Astrocyte (in vitro differentiated cells and primary cell): ENCODE data around the gene MYOZ3. TPM values are rescaled to one million over a fixed set of nuclear protein-coding genes. Genes with fewer than 3 reads are reported as not detected.

Source experiments
- DNase-seq: peaks from one replicate; pipeline ENCODE4 v3.0.0-alpha.2; 2010; ENCODE audit warnings: low read depth
- FAIRE-seq: peaks from 2 replicates; lab custom pipeline; 2011; peaks lifted over from hg19 to GRCh38; lab: Jason Lieb, UNC
- H2AFZ ChIP-seq: 2 replicates; pipeline ENCODE4 v1.6.0; 2012; ENCODE audit warnings: low read depth, low read length, inconsistent platforms
- H3K27ac ChIP-seq: 2 replicates; pipeline ENCODE4 v1.5.1; 2011; ENCODE audit warnings: low read depth, low read length, inconsistent platforms
- H3K27me3 ChIP-seq: 2 replicates; pipeline ENCODE4 v1.6.0; 2011; ENCODE audit warnings: low read length, inconsistent platforms; ENCODE audit not compliant: insufficient read depth
- H3K36me3 ChIP-seq: 2 replicates; pipeline ENCODE4 v1.5.1; 2011; ENCODE audit warnings: low read length, inconsistent platforms; ENCODE audit not compliant: insufficient read depth
- H3K4me1 ChIP-seq: 2 replicates; pipeline ENCODE4 v1.5.1; 2011; ENCODE audit warnings: low read length, inconsistent platforms; ENCODE audit not compliant: insufficient read depth
- H3K4me2 ChIP-seq: 2 replicates; pipeline ENCODE4 v1.6.0; 2012; ENCODE audit warnings: low read length, inconsistent platforms
- H3K4me3 ChIP-seq: 2 replicates; pipeline ENCODE4 v1.5.1; 2011; ENCODE audit warnings: low read depth, mild to moderate bottlenecking, low read length, inconsistent platforms; ENCODE audit not compliant: insufficient read depth
- H3K79me2 ChIP-seq: 2 replicates; pipeline ENCODE4 v1.6.0; 2012; ENCODE audit warnings: mild to moderate bottlenecking, low read length, inconsistent platforms; ENCODE audit not compliant: insufficient read depth
- H3K9ac ChIP-seq: 2 replicates; pipeline ENCODE4 v1.6.0; 2012; ENCODE audit warnings: mild to moderate bottlenecking, low read length, inconsistent platforms
- H3K9me3 ChIP-seq: 2 replicates; pipeline ENCODE4 v1.5.1; 2012; ENCODE audit warnings: low read depth, mild to moderate bottlenecking, low read length, inconsistent platforms; ENCODE audit not compliant: insufficient read depth
- H4K20me1 ChIP-seq: 2 replicates; pipeline ENCODE4 v1.6.0; 2012; ENCODE audit warnings: low read length, inconsistent platforms; ENCODE audit not compliant: insufficient read depth
- H3K27ac Mint-ChIP-seq: one replicate; pipeline ENCODE4 v1.8.0; 2021; ENCODE audit warnings: mild to moderate bottlenecking, mixed read lengths; ENCODE audit not compliant: unreplicated experiment
- H3K27me3 Mint-ChIP-seq: one replicate; pipeline ENCODE4 v1.8.0; 2021; ENCODE audit warnings: low read depth, mixed read lengths; ENCODE audit not compliant: unreplicated experiment
- H3K36me3 Mint-ChIP-seq: one replicate; pipeline ENCODE4 v1.8.0; 2021; ENCODE audit warnings: low read depth, mixed read lengths; ENCODE audit not compliant: unreplicated experiment
- H3K4me1 Mint-ChIP-seq: one replicate; pipeline ENCODE4 v1.8.0; 2021; ENCODE audit warnings: low read depth, mixed read lengths; ENCODE audit not compliant: unreplicated experiment
- H3K4me3 Mint-ChIP-seq: one replicate; pipeline ENCODE4 v1.8.0; 2021; ENCODE audit warnings: mild to moderate bottlenecking, moderate library complexity, mixed read lengths; ENCODE audit not compliant: unreplicated experiment
- H3K9me3 Mint-ChIP-seq: one replicate; pipeline ENCODE4 v1.8.0; 2021; ENCODE audit warnings: mild to moderate bottlenecking, mixed read lengths; ENCODE audit not compliant: unreplicated experiment
- CTCF ChIP-seq: IDR thresholded peaks from 2 replicates; pipeline ENCODE4 v1.5.1; 2011; ENCODE audit warnings: low read depth, mild to moderate bottlenecking, inconsistent platforms, low read length, moderate library complexity; ENCODE audit not compliant: insufficient read depth
- EZH2 ChIP-seq: IDR thresholded peaks from 2 replicates; pipeline ENCODE4 v1.6.1; 2012; ENCODE audit warnings: mild to moderate bottlenecking, low read length, inconsistent platforms; ENCODE audit not compliant: insufficient read depth
- total RNA-seq: library from RNA; stranded (reverse); gene quantifications from 2 replicates; pipeline ENCODE4 v1.2.1, GENCODE V29; 2021

MYOZ3 gene
- total RNA-seq, 1 donor from 2014 or later: 5.5 TPM

GRCh38 chr5:150612905-150613670, 48.0 kb upstream of the MYOZ3 start:
- peaks cover 54% of the 10 kb centered on the region for H3K27me3 Mint-ChIP-seq
- H3K9me3 ChIP-seq: no peaks in the 10 kb centered on the region
- FAIRE-seq (no peak), DNase-seq (peak; percentile 49)
- no peak overlapping the region for H2AFZ ChIP-seq
- no peak overlapping the region for H3K4me3 Mint-ChIP-seq
- H3K4me1 ChIP-seq: peaks cover 25% of the 10 kb centered on the region
- H3K36me3 Mint-ChIP-seq: no peaks in the 10 kb centered on the region
- no peaks in the 10 kb centered on the region for H3K9me3 Mint-ChIP-seq
- peaks cover 12% of the 10 kb centered on the region for H3K4me1 Mint-ChIP-seq
- H3K27me3 ChIP-seq: peaks cover 4% of the 10 kb centered on the region
- H3K9ac ChIP-seq: no peak overlapping the region
- H3K27ac Mint-ChIP-seq: no peak overlapping the region
- H3K4me2 ChIP-seq: no peak overlapping the region
- H3K79me2 ChIP-seq: no peaks in the 10 kb centered on the region
- no peak overlapping the region for H3K27ac ChIP-seq
- H4K20me1 ChIP-seq: no peaks in the 10 kb centered on the region
- H3K36me3 ChIP-seq: no peaks in the 10 kb centered on the region
- no peak for TF ChIP-seq EZH2
- TF ChIP-seq CTCF: no peak
- no peak overlapping the region for H3K4me3 ChIP-seq

DNA sequence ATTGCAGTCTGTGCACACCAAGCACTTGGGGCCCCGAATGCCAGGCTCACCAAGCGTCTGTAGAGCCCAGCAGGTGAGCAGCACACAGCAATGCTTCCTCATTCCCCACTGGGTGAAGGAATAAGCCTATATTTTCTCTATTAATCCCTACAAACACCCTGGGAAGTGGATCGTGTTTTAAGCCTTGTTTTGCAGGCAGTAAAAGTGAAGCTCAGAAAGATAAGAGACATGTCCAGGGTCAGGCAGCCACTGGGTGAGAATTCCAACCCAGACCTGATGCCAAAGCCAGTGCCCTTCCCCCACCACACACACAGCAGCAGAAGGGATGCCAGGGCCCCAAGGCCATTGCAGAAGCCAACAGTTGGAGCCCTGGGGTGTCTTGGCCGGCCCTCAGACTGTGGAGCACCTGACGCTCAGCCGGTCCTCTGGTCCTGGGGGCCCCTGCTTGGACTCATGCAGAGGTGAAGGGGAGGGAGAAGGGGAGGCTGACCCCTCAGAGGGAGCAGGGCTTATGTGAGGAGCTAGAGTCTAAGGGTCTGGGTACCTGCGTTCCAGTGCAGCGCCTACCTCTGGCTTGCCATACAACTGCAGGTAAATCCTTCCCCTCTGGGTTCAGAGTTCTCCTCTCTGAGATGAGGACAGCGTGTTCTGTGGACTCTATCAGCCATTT, 46.9 kb upstream of the MYOZ3 start:
- Histone ChIP-seq H3K9ac (no peak overlapping the region), H3K27ac (no peak overlapping the region), H3K4me3 (no peak overlapping the region), H3K27me3 (peaks cover 4% of the 10 kb centered on the region), H3K4me2 (no peak overlapping the region), H4K20me1 (no peaks in the 10 kb centered on the region), H3K4me1 (peaks cover 29% of the 10 kb centered on the region), H3K36me3 (no peaks in the 10 kb centered on the region), H3K9me3 (no peaks in the 10 kb centered on the region), H2AFZ (no peak overlapping the region), H3K79me2 (no peaks in the 10 kb centered on the region)
- Mint-ChIP-seq H3K4me3 (no peak overlapping the region), H3K4me1 (peaks cover 12% of the 10 kb centered on the region), H3K27ac (no peak overlapping the region), H3K27me3 (peaks cover 56% of the 10 kb centered on the region), H3K9me3 (no peaks in the 10 kb centered on the region), H3K36me3 (no peaks in the 10 kb centered on the region)
- TF ChIP-seq CTCF (no peak), EZH2 (no peak)
- FAIRE-seq: no peak
- DNase-seq: no peak

- H3K4me3 Mint-ChIP-seq: no peak overlapping the region
- Histone ChIP-seq H3K27me3 (peaks cover 4% of the 10 kb centered on the region), H3K4me1 (peaks cover 34% of the 10 kb centered on the region), H2AFZ (no peak overlapping the region), H3K36me3 (no peaks in the 10 kb centered on the region), H3K4me3 (no peak overlapping the region), H3K27ac (no peak overlapping the region), H3K79me2 (no peaks in the 10 kb centered on the region), H4K20me1 (no peaks in the 10 kb centered on the region), H3K9ac (no peak overlapping the region), H3K4me2 (peak overlapping the region; percentile 65), H3K9me3 (no peaks in the 10 kb centered on the region)
- H3K36me3 Mint-ChIP-seq: no peaks in the 10 kb centered on the region
- H3K27me3 Mint-ChIP-seq: peaks cover 60% of the 10 kb centered on the region
- H3K27ac Mint-ChIP-seq: no peak overlapping the region
- no peak for TF ChIP-seq EZH2
- DNase-seq (no peak), FAIRE-seq (no peak)
- H3K9me3 Mint-ChIP-seq: no peaks in the 10 kb centered on the region
- H3K4me1 Mint-ChIP-seq: peaks cover 12% of the 10 kb centered on the region
Observed at GRCh38 chr5:150614661-150615060, 46.4 kb upstream of the MYOZ3 start.
